NCI-H1694 treated with DMSO at 0.1 percent for 48 hours (cell line): ENCODE measurements around the gene TAF3.

ENCODE experiments used
- DNase-seq: peaks from one replicate; lab custom pipeline; 2025; lab: John Stamatoyannopoulos, UW

TAF3 gene

GRCh38 chr10:7933262-7933661, 115.0 kb downstream of the TAF3 start:
- DNase-seq: no peak

- DNase-seq: no peak
Measured at GRCh38 chr10:7933757-7934156, 115.5 kb downstream of the TAF3 start.

GRCh38 chr10:7937315-7937945, 119.1 kb downstream of the TAF3 start:
- no peak for DNase-seq

- DNase-seq: no peak
Measured at GRCh38 chr10:7941576-7941975, 123.3 kb downstream of the TAF3 start.

- no peak for DNase-seq
Measured at GRCh38 chr10:7942316-7942715, 124.0 kb downstream of the TAF3 start.

GRCh38 chr10:7942859-7943258, 124.6 kb downstream of the TAF3 start:
- no peak for DNase-seq

- no peak for DNase-seq
Measured at GRCh38 chr10:7944215-7944480, 125.8 kb downstream of the TAF3 start.

- DNase-seq: no peak
Measured at GRCh38 chr10:7944537-7944936, 126.2 kb downstream of the TAF3 start.

- DNase-seq: no peak
Measured at GRCh38 chr10:7945034-7945433, 126.7 kb downstream of the TAF3 start.

- DNase-seq: no peak
Measured at GRCh38 chr10:7945469-7946187, 127.3 kb downstream of the TAF3 start.

GRCh38 chr10:7948371-7949000, 130.2 kb downstream of the TAF3 start:
- no peak for DNase-seq

GRCh38 chr10:7950981-7951847, 132.9 kb downstream of the TAF3 start:
- no peak for DNase-seq

- DNase-seq: no peak
Measured at GRCh38 chr10:7952266-7952665, 134.0 kb downstream of the TAF3 start.

- DNase-seq: no peak
Measured at GRCh38 chr10:7953447-7953846, 135.1 kb downstream of the TAF3 start.

- DNase-seq: no peak
Measured at GRCh38 chr10:7955446-7955845, 137.1 kb downstream of the TAF3 start.

- no peak for DNase-seq
Measured at GRCh38 chr10:7956508-7956907, 138.2 kb downstream of the TAF3 start.

GRCh38 chr10:7957591-7957990, 139.3 kb downstream of the TAF3 start:
- no peak for DNase-seq

- DNase-seq: no peak
Measured at GRCh38 chr10:7958442-7958841, 140.1 kb downstream of the TAF3 start.

GRCh38 chr10:7960108-7960507, 141.8 kb downstream of the TAF3 start:
- DNase-seq: no peak

- DNase-seq: no peak
Measured at GRCh38 chr10:7962592-7962991, 144.3 kb downstream of the TAF3 start.

- DNase-seq: no peak
Measured at GRCh38 chr10:7965457-7965856, 147.2 kb downstream of the TAF3 start.

- no peak for DNase-seq
Measured at GRCh38 chr10:7967035-7967434, 148.7 kb downstream of the TAF3 start.
